EH (cell line): Measurements from ENCODE around the gene GATA3.

Experiments
- DNase-seq: peaks from one replicate; pipeline ENCODE4 v3.0.0-alpha.2; 2015; ENCODE audit warnings: low read depth

The GATA3 gene

DNA sequence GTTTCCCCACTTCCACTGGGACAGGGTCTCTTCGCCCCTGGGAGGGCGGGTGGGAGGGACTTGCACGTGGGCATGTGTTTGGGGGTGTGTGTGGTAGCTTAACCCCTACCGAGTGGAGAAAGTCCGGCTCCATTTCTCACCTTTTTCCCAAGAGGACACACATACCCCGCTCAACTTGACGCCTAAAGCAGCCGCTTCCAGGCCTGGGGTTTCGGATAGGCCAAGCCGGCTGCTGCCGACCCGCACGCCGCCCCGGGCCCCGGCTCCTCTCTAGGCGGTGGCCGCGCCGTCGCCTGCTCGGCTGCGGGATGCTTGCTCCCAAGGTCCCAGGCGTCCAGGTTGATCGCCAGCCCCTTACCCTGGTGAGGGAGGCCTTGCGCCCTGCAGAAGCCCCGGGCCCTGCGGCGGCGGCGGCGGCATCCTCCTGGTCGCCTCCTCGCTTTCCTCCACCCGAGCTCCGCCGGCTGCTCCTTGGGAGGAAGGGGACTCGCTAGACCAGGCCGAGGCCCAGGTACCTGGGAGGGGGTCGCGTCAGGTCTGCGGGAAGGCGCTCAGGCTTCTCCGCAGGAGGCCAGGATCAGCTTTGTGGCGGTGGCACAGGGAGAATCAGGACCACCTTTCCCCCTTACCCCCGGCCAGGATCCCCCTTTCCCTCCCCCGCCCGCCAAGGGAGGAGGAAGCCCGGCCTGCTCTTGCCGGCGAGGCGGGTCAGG lies 3.2 kb upstream of the GATA3 start:
- no peak for DNase-seq

DNA sequence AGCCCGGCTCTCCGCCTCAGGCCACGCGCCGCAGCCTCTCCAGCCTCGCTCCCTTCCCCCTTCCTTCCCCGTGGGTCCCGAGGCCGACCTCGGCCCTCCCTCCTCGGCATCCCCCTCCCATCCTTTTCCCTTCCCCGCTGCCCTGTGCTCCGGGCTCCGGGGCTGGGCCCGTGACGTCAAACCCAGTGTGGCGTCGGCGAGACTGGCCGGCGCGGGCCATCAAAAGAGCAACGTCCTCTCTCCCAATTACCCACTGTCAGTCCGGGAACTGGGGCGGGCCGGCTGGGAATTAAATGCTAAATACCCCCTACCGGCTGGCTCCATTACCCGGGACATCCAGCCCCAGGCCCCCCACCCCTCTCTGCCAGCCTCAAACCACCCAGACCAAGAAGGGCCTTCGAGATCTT lies 2.6 kb upstream of the GATA3 start:
- no peak for DNase-seq

DNA sequence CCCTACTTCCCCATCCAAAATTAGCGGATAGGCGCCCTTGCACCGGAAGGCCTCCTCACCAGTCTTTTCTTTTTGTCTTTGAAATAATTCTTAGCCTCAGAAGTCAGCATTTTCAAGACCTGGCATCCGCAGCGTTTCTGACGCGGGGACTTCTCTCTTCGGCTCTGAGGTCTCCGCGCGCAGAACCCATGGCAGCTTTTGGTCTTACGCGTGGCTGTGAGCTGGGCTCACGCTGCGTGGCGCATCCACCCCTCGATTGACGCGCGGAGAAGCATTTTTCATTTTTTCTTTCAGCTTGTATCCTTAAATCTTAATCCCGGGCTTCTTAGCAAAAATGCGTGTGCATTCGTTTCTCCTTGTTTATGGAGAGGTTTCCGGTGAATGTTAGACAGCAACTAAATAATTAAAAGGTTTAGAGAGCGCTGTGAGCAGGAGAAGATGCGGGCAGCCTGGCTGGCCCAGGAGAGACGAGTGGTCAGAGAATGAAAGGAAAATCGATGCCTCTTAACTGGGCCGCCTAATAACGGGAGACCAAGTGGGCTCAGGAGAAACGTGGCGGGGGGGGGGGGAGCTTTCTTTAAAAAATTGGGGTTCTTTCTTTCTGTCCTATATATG lies 2.0 kb upstream of the GATA3 start:
- DNase-seq = no peak

DNA sequence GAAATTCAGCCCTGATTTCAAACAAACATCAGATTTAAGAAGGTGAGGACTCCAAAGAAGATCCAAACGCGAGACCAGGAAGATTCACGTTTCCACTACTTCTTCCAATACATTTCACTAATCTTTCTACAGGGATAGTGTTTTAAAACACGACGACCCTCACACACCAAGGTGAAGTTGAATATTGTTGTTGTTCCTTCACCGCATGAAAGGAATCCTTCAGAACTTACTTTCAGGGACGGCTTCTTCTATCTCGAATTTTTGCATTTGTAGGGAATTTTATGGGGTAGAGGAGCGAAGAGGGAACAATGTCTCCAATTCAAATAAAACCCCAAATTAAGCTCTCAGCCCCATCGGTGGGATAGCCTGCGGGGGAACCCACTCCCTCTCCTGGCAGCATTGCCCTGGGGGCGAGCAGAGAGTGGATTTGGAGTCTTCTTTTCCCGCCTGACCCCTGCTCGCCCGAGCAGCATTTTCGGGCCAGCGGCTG lies 1.5 kb upstream of the GATA3 start:
- no peak for DNase-seq

DNA sequence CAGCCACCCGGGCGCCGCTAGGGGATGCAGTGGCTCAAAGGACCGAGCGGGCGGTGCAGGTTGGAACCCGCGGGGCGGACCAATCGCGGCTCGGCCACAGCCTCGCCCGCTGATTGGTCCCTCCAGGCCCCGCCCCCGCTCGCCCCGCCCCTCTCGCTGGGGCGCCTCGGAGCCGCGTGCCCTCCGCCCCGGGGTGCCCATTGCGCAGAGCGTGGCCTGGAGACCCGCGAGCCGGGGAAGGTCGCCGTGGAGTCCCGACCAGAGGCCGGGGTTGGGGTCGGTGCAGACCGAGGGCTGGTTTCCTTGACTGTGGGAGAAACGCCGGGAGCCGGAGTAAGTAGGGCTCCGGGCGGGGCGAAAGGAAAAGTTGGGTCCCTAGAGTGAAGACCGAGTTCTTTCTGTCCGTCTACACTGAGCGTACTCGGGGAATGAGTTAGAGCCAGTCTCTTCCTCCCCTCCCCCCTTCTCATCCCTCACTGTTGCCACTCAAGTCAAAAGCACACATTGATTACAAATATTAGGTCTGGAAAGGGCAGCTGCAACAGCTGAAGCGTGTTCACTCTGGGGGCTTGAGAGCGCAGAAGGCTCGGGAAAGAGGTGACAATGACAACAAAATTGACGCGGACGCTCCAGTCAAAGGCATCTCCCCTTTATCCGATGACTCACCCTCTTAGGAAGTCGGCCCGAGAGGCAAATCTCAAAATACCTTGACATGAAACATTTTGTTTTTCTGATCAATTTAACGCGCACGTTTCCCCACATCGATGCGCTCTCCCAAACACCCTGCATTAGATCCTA lies 843 bp upstream of the GATA3 start:
- peak; percentile 85 for DNase-seq

DNA sequence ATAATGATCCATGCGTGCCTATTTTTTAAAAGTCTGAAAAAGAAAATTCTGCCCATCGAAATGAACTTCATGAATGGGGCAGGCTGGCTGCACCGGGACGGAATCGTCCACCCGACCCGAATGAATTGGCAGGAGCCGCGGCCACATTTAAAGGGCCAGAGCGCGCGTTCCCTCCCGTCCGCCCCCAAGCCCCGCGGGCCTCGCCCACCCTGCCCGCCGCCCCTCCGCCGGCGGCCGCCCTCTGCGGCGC lies 319 bp upstream of the GATA3 start:
- peak; percentile 34 for DNase-seq

DNA sequence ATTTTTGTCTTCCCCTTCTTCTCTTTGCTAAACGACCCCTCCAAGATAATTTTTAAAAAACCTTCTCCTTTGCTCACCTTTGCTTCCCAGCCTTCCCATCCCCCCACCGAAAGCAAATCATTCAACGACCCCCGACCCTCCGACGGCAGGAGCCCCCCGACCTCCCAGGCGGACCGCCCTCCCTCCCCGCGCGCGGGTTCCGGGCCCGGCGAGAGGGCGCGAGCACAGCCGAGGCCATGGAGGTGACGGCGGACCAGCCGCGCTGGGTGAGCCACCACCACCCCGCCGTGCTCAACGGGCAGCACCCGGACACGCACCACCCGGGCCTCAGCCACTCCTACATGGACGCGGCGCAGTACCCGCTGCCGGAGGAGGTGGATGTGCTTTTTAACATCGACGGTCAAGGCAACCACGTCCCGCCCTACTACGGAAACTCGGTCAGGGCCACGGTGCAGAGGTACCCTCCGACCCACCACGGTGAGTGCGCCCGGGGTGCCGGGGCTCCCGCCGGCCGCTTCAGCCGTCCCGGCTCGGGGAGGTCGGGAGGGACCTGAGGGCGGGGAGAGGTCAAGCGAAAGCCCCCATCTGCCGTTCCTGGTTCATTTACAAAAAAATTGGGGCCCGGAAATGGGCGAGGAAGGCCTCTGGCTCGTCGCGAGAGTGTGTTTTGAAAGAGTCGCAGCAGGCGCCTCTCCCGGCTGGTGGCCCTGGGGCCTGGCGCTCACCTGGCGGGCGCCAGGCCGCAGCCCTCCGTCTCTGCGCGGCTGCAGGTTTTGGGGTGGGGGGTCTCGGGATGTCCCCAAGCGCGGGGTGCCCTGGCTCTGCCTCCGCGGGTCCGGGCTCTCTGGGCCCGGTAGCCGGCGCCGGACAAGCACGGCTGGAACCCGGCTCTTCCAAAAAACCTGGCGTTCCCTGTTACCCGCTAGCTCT lies 1.2 kb downstream of the GATA3 start:
- no peak for DNase-seq

DNA sequence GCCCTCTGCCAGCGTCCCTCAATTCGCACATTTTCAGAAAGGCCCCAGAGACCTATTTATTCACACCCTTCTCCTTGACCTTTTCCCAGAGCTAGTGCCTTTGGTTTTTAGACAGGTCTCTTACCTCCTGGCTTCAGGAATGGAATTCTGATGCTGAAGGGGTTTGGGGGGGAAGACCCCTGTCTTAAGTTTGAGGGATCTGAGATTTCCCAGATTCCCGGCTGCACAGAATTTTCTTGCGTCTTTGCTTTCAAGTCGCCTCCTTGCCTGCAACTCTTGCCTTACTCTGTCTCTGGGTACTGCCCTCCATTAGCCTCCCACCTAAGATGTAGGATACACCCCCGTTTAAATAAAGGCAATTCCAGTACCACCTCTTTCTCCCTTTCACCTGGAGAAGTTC lies 1.9 kb downstream of the GATA3 start:
- no peak for DNase-seq

DNA sequence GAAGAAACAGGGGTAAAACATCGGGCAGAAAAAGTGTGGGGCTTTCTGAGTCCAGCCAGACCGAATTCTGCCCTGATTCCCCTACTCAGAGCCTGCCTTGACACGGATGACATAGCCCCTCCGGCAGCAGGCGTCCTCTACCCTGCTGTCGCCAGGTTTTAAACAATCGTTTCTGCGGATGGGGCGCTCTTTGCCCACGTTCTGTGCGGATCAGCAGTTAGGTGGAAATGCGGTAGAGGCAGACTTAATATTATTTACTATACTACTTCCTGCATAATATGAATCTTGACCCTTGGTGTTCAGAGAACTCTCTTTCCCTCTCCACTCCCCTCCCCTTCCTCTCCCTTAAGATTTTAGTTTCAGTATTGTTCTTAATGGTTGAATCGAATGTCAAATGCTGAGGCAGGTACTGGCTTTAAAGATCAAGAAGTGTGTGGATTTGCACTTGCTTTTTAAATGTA lies 2.4 kb downstream of the GATA3 start:
- DNase-seq = no peak

DNA sequence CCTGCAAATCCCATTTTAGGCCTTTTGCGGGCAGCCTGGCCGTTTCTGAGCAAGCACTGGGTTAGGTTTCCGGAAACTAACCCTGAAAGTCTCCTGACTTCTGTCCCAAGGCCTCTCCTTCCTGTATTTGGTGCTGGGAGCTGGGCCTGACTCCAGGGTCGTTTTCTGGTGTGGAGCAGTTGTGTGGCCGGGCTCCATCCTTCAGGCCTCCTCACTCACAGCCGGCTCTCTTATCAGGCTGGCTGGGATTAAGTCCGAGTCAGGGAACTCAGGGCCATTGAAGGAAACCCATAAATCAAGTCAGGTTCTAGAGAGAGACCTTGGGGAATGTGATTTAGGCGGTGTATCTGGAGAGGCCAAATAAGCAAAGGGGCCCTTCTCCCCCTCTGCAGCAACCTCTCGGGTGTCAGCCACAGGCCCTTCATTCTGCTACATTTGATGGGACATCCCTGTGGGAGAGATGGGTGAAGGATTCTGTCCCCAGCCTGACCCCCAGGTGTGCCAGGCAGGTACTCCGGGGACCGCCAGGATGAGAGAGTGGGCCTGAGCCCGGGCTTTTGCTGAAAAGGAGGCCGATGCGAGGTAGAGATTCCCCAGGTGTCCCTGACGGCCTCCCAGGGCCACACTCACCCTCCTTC lies 3.3 kb downstream of the GATA3 start:
- DNase-seq = no peak

DNA sequence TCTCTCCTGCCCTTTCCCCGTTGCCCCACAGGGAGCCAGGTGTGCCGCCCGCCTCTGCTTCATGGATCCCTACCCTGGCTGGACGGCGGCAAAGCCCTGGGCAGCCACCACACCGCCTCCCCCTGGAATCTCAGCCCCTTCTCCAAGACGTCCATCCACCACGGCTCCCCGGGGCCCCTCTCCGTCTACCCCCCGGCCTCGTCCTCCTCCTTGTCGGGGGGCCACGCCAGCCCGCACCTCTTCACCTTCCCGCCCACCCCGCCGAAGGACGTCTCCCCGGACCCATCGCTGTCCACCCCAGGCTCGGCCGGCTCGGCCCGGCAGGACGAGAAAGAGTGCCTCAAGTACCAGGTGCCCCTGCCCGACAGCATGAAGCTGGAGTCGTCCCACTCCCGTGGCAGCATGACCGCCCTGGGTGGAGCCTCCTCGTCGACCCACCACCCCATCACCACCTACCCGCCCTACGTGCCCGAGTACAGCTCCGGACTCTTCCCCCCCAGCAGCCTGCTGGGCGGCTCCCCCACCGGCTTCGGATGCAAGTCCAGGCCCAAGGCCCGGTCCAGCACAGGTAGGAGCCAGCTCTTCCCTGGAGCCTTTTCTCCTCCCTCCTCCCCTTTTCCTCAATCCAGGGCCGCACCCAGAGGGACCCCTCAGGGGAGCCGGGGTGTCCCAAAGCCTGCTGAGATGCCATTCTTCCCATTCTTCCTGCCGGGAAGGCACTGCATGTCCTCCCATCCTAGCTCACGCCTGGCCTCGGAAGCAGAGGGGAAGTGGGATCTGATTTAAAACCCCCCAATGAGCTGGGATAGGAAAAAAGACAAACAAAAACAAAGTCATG lies 4.0 kb downstream of the GATA3 start:
- DNase-seq = no peak

DNA sequence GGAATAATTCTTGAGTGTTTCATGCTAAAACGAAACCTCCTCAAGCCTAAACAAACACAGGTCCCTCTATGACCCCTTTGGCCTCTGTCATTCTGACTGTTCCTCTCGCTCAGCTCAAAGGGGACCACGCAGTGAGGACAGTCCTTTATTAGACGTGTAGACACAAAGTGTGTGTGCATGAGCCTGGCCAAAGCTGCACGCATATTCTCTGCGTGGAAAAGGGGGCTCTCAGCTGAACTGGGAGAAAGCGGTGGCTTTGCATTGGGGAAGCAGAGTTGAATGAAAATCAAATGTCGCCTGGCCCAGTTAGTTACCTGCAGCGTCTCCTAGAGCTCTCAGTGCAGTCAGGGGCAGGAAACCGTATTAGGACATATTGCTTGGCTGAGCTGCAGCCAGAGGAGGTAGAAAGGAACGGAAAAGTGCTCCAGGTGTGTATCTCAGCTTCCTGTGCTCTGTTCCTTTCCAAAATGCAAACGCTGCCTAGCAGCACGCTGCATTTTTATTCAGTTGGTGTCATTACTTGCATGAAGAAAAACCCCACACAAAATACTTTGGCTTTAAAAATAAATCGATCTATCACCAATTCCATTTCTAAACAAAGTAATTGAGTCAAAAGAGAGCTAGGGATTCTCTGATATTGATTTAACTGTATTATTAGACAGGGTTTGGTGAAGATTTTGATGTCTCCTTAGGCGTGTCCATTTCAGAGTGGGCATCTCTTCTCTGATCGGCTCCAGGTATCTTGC lies 4.9 kb downstream of the GATA3 start:
- DNase-seq = no peak

DNA sequence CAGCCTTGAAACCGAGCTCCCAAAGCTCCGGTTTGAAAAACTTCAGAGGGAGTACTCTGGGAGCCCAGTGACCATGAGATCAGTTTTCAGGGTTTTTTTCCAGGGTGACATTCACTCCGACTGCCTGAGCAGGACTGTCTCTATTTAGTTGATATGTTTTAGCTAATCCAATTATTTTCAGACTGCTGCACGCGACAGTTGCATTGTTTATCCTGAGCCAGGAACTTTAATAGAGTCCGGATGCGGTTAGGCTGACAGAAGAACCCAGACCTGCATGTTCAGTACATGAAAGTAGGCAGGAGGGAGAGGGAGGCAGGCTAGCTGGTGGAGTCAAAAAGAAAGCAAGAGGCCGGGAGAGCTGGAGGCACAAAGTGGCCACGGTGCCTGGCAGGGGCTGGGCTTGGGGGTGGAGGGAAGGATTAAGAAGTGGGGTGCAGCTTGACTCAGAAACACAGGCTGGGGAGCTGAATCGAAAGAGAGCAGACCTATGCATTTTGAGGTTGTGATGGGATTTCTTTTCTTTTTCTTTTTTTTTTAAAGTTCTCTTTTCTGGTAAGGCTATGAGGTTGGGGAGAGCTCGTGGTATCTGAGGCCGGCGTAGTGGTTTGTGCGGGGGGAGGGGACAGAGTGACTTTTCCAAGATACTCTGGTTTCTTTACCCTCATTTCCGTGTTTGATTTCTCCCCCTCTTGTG lies 5.7 kb downstream of the GATA3 start:
- peak; percentile 77 for DNase-seq

DNA sequence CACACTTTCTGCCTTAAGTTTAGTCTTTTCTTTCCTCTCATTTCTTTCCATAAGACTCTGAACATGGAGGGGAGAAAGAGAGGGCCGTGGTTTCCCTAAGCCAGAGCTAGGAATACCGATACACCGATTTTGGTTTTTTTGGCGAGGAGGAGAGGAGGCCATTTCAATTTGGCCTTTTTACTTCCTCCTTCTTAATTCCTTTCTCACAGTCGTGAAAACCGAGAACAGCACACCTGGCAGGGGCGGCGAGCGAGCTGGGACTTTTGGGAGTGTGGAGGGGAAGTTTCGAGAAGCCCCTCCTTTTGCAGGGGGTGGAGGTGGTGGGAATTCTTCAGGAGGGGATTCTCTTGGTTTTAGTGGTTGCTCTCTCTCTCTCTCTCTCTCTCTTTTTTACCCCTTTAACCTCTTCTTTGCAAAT lies 6.2 kb downstream of the GATA3 start:
- no peak for DNase-seq

DNA sequence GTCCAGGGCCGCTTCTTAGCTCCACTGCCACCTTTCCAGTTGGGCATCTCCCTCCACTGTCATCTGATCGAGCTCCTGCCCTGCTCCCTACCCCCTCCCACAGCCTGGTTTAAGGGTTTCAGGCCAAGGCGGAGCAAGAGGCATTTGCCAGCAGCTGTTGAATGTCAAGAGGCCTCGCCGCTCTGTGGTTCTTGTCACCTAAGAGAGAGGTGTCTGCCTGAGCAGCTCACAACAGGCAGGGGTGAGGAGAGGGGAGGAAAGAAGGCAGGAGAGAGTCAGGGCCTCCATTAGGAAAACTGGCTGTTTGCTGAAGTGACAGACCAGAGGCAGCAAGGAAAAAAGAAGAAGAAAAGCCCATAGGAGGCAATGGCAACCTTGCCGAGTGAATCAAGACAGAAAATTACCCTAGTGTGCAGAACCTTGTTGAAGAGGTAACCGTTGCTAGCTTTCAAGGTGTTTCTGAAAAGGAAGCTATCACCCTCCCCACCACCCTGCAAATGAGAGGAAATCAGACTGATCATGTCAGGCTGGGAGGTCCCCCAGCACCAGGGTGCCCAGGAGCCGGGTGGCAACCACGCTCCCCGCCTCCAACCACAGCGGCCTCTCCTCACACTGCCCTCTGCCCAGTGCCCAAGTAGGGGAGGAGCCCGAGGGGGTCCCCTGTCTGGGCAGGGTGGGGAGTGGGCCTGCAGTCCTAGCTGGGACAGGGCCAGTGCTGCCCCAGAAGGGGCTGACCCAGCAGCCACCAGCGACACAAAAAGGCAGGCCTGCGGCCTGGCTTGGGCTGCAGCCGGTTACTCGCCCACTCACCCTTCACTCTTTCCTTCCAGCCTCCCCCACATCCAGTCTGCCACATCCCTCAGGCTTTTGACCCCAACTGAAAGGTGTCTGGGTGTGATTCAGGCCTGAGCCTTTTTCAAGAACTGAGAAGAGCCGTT lies 7.1 kb downstream of the GATA3 start:
- no peak for DNase-seq

DNA sequence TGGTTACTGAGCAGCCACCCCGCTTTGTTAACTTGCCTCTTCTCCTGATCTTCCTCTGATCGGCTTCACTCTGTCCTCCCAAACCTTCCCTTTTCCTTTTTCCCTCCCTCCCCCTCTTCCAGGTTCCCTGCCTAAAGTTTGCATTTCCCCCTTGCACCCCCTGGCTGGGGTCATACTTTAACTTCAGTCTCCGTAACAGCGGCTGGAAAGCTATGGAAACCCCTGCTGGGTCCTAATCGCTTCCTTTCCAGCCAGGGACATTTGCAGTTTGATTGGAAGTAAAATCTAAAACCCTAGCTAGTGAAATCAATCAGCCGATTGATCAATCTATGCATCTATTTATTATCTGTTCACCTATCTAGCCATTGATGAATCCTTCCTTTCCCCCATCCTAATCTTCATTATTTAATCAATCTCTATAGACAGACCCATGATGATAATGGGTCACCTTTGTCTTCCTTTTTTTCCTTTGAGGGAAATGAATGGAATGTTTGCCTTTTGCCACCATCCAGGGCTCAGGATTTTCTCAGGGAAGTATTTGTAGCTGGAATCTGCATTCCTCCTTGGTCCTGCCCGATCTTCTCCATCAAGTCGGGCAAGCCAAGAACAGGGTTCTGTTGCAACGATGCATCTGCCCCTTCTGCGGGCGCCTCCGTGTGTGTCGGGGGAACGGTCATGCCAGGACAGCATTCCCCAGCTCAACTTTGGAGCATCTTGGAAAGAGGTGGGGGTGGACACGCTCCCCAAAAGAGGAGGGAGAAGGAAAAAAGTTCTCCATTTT lies 8.8 kb downstream of the GATA3 start:
- DNase-seq = no peak

DNA sequence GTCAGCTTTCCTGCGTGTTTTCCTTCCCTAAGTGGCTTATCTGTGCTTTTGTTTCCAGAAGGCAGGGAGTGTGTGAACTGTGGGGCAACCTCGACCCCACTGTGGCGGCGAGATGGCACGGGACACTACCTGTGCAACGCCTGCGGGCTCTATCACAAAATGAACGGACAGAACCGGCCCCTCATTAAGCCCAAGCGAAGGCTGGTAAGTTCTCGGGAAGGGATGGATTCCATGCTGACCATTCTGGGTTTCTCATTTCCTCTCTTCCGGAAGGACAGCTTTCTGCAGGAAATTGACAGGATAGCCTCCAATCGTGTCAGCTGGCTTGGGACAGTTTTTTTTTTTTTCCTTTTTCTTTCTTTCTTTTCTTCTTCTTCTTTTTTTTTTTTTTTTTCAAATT lies 9.4 kb downstream of the GATA3 start:
- no peak for DNase-seq
